MCF 10A (cell line): ENCODE measurements around the gene TMEM117. TPM values are rescaled to one million over a fixed set of nuclear protein-coding genes. Genes with fewer than 3 reads are reported as not detected.

ENCODE experiments used
- BruUV-seq: library from RNA; stranded (reverse); fragments of 400-500 nt; replicated peaks from 2 replicates; lab custom pipeline; 2021; lab: Mats Ljungman, UMichigan
- CTCF ChIA-PET: fragments of 300-600 bp; sonication (Branson Sonifier 250); formaldehyde crosslinking; extraction: SDS; loops from one replicate; lab custom pipeline; 2021; ENCODE audit warnings: antibody characterized with exemption, inconsistent platforms; lab: Yijun Ruan, JAX
- POLR2A ChIA-PET: fragments of 300-600, 350-650 bp; sonication (Branson Sonifier 250); formaldehyde crosslinking; extraction: SDS; loops from one replicate; lab custom pipeline; 2020; ENCODE audit warnings: antibody characterized with exemption, inconsistent platforms; lab: Yijun Ruan, JAX
- DNase-seq: peaks from one replicate; pipeline ENCODE4 v3.0.0-alpha.2; 2018; ENCODE audit not compliant: unreplicated experiment
- H3K27ac Mint-ChIP-seq: one replicate; pipeline ENCODE4 v1.8.0; 2022; ENCODE audit warnings: mild to moderate bottlenecking, low read depth, mixed read lengths; ENCODE audit not compliant: unreplicated experiment
- H3K27me3 Mint-ChIP-seq: one replicate; pipeline ENCODE4 v1.8.0; 2022; ENCODE audit warnings: mixed read lengths; ENCODE audit not compliant: insufficient read depth, unreplicated experiment
- H3K36me3 Mint-ChIP-seq: one replicate; pipeline ENCODE4 v1.8.0; 2022; ENCODE audit warnings: mild to moderate bottlenecking, moderate library complexity, mixed read lengths; ENCODE audit not compliant: insufficient read depth, unreplicated experiment
- H3K4me1 Mint-ChIP-seq: one replicate; pipeline ENCODE4 v1.8.0; 2022; ENCODE audit warnings: mixed read lengths; ENCODE audit not compliant: insufficient read depth, unreplicated experiment
- H3K4me3 Mint-ChIP-seq: one replicate; pipeline ENCODE4 v1.8.0; 2022; ENCODE audit warnings: mild to moderate bottlenecking, moderate library complexity, mixed read lengths; ENCODE audit not compliant: unreplicated experiment
- H3K9me3 Mint-ChIP-seq: one replicate; pipeline ENCODE4 v1.8.0; 2022; ENCODE audit warnings: mixed read lengths; ENCODE audit not compliant: unreplicated experiment
- intact Hi-C: fragments of 100-400 bp; cut with micrococcal nuclease; formaldehyde crosslinking; loops from 2 replicates; pipeline ENCODE4 v1.14.1; 2022
- total RNA-seq: library from RNA; stranded (reverse); gene quantifications from 2 replicates; pipeline ENCODE4 v1.2.3, GENCODE V29; 2022
- TF ChIP-seq, protein P1 (sequence below): fragments of 200-600 bp; IDR thresholded peaks from one replicate; pipeline ENCODE4 v1.8.0; 2022; ENCODE audit warnings: antibody characterized with exemption, mild to moderate bottlenecking; ENCODE audit not compliant: unreplicated experiment

Gene TMEM117
- total RNA-seq, 1 experiment from 2014 or later: 3.2 TPM

DNA sequence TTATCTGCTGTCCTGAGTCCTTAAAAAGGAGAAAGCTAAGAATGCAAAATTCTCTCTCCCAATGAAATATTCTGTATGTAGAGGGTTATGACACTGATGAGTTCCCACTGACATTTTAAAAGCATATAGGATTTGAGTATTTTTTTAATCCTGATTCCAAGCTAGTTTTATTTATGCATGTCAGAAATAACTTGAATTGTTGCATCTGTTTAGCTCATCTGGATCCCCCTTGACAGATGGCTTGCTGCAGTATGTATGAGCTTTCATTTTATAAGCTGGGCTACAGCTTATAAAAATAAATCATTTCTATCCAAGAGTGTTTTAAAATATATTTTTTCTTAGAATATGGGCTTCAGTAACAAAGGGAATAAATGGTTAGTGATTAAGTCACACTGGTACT lies 545.0 kb downstream of the TMEM117 start:
- no peak overlapping the region for H3K27ac Mint-ChIP-seq
- H3K36me3 Mint-ChIP-seq: no peaks in the 10 kb centered on the region
- H3K4me1 Mint-ChIP-seq: no peaks in the 10 kb centered on the region
- no peaks in the 10 kb centered on the region for H3K9me3 Mint-ChIP-seq
- DNase-seq: no peak
- ChIA-PET POLR2A (no interaction called here), CTCF (no interaction called here)
- H3K4me3 Mint-ChIP-seq: no peak overlapping the region
- no peaks in the 10 kb centered on the region for H3K27me3 Mint-ChIP-seq
- BruUV-seq: no TSS peak
- TF ChIP-seq, protein P1, sequence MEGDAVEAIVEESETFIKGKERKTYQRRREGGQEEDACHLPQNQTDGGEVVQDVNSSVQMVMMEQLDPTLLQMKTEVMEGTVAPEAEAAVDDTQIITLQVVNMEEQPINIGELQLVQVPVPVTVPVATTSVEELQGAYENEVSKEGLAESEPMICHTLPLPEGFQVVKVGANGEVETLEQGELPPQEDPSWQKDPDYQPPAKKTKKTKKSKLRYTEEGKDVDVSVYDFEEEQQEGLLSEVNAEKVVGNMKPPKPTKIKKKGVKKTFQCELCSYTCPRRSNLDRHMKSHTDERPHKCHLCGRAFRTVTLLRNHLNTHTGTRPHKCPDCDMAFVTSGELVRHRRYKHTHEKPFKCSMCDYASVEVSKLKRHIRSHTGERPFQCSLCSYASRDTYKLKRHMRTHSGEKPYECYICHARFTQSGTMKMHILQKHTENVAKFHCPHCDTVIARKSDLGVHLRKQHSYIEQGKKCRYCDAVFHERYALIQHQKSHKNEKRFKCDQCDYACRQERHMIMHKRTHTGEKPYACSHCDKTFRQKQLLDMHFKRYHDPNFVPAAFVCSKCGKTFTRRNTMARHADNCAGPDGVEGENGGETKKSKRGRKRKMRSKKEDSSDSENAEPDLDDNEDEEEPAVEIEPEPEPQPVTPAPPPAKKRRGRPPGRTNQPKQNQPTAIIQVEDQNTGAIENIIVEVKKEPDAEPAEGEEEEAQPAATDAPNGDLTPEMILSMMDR: no peak
- intact Hi-C loops: no loop called here

DNA sequence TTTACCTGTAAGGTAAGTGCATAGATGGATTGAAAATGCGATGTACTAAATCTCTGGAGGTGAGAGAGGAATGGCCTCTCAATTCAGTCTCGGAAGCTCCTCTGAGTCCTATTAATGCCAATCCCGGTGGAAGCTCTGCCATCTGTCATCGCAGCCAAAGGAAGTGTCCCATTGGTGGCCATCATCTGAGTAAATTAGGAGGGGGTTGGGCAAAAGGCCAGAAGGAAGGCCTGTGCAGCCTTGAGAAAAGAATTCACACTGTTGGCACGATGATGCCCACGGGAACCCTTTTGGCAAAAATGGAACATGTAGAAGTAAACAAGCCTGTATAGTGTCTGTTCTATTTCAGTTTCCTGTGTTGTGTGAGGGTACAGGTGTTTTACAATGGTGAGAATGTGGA lies 545.5 kb downstream of the TMEM117 start:
- no peak overlapping the region for H3K4me3 Mint-ChIP-seq
- H3K9me3 Mint-ChIP-seq: no peaks in the 10 kb centered on the region
- no peaks in the 10 kb centered on the region for H3K27me3 Mint-ChIP-seq
- no peaks in the 10 kb centered on the region for H3K4me1 Mint-ChIP-seq
- TF ChIP-seq, protein P1: no peak
- H3K36me3 Mint-ChIP-seq: no peaks in the 10 kb centered on the region
- H3K27ac Mint-ChIP-seq: no peak overlapping the region
- ChIA-PET CTCF (interaction anchor here (0.6 kb wide), 1 partner anchor 573 kb away, joined by 5 read pairs; no protein-coding TSS in a partner anchor), POLR2A (no interaction called here)
- intact Hi-C loops: no loop called here
- DNase-seq: no peak
- no TSS peak for BruUV-seq

DNA sequence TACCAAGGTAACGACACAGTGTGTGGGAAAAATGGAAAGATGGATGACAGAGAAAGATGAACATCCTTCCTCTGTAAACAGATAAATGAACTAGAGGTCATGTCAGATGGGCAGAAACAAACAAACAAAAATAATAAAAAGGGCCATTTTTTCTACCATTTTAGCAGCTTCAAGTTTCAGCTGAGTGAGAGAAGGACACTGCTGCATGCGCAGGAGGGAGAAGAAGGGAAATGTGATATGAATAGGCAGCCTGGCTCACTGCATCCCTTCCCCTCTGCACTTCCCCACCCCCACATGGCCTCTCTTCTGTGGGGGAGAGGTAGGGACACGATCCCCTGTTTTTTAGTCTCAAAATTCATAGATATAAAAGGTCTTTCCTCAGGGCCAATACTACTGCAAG lies 548.3 kb downstream of the TMEM117 start:
- Mint-ChIP-seq H3K4me3 (no peak overlapping the region), H3K27me3 (no peaks in the 10 kb centered on the region), H3K9me3 (no peaks in the 10 kb centered on the region), H3K27ac (no peak overlapping the region), H3K4me1 (no peaks in the 10 kb centered on the region), H3K36me3 (no peaks in the 10 kb centered on the region)
- POLR2A ChIA-PET: no interaction called here
- CTCF ChIA-PET: no interaction called here
- BruUV-seq: no TSS peak
- no peak for DNase-seq
- TF ChIP-seq, protein P1: no peak
- intact Hi-C loops: no loop called here

DNA sequence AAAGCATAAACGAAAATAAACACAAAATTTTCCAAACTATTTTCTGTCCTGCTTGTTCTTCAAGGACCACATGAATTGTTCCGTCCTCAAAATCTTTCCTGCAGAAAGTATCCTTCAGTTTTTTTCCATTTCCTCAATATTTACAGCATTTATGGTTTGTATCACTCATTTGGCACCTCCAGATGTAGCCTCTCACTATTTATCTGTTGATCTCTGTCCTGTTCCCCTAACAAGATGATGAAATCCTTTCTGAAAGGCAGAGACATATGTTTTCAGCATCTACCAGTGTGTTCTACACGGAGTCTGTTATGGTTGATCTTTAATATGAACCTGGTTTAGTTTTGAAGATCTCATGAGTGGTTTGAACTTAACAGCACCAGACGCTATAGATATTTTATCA lies 550.1 kb downstream of the TMEM117 start:
- no TSS peak for BruUV-seq
- Mint-ChIP-seq H3K27ac (no peak overlapping the region), H3K27me3 (no peaks in the 10 kb centered on the region), H3K9me3 (no peaks in the 10 kb centered on the region), H3K36me3 (no peaks in the 10 kb centered on the region), H3K4me3 (no peak overlapping the region), H3K4me1 (no peaks in the 10 kb centered on the region)
- intact Hi-C loops: no loop called here
- CTCF ChIA-PET: no interaction called here
- POLR2A ChIA-PET: no interaction called here
- TF ChIP-seq, protein P1: no peak
- DNase-seq: no peak
